Medulla oblongata (tissue), 1 donor: ENCODE data around the gene PFN3.
"Not testable (repeated sequence)": the region's sequence is repeated elsewhere in the genome, so short reads cannot be mapped to it uniquely, and the experiment has no call there.

Source experiments
- DNase-seq: peaks from one replicate; pipeline ENCODE4 v3.0.0-alpha.2; 2015; ENCODE audit errors: extremely low spot score

The PFN3 gene

GRCh38 chr5:177361418-177362291 lies 38.8 kb downstream of the PFN3 start:
- no peak for DNase-seq

- DNase-seq, result not testable (repeated sequence)
Observed at GRCh38 chr5:177360740-177361139, 39.7 kb downstream of the PFN3 start.

DNA sequence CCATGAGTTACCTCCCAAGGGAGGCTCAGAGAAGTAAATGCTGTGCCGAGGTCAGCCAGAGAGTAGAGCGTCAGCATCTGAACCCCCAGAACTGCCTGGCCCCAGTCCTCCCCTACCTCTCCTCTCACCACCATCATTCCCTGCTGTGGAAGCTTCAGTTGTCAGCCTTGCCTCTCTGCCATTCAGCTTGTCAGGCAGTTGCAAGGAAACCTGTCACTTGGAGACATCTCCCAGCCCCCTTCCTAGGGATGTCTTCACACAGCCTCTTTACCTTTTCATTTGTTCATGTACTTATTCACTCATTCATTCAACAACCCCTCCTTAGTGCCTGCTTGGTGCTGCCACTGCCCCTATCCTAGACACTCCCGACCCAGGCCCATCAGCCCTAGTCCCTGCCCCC lies 40.6 kb downstream of the PFN3 start:
- no peak for DNase-seq

- DNase-seq, result no peak
Observed at GRCh38 chr5:177359451-177359851, 41.0 kb downstream of the PFN3 start.

DNA sequence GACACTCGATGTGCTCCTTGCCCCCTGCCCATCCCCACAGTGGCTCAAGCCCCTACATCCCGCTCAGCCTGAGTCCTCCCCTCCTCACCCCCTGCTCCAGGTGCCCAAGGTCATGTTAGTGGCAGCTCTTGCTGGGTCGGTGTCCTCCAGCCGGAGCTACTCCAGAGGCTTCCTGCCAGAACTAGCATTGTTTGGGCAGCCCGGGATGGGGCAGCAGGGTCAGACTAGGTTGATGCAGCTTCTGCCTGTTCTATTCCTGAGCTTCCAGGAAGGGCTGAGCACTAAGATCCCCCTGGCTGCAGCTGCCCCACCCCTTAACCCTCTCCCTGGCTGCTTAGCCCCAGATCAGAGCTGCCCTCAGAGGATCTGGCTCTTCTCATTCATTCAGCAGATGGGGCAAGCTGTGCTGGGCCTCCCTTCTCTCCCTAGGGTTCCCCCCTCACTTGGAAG lies 42.1 kb downstream of the PFN3 start:
- DNase-seq, result no peak

DNA sequence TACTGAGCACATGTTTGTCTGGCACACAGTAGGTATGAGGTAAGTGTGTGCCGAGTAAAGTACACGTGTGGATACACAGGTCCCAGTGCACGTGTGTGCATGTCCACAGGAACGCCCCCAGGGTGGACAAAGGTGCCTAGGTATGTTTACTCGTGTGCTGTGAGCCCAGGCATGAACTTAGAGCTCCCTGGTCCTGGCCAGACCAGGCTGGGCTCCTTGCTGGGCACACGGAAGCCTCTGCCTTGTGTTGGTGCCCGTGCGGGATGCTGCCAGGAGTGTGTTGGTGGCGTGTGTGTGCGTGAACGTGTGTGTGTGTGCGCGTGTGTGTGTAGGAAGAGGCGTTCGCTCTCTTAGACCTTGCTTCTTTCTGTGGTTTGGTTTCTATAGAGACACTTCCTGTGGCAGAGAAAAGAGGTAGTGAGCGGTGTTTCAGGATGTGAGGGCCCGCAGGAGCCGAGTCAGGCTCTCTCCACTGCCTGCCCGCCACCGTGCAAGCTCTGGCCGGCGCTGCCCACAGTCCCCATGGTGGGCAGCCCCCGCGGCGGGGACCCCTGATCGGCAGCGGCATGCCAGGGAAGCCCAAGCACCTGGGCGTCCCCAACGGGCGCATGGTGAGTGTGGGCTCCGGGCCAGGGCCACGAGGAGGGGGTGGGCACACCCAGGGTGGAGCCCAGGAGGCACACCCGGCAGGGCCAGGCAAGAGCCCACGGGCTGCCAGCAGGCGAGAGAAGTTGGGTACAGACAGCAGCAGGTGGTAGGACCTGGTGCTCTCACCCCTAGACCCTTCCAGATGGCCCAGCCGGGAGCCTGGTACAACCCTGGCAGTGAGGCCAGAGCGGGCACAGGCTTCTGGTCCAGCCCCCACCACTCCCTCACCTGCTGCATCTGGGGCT lies 42.8 kb downstream of the PFN3 start, which contains the start of gene RGS14:
Gene RGS14, plus strand, starts transcription at position 466 of the 893 bp plus-strand sequence. Its CDS starts 101 bp downstream, at position 567.
- DNase-seq, result peak; percentile 65

- no peak for DNase-seq
Observed at GRCh38 chr5:177357146-177357458, 43.4 kb downstream of the PFN3 start.

DNA sequence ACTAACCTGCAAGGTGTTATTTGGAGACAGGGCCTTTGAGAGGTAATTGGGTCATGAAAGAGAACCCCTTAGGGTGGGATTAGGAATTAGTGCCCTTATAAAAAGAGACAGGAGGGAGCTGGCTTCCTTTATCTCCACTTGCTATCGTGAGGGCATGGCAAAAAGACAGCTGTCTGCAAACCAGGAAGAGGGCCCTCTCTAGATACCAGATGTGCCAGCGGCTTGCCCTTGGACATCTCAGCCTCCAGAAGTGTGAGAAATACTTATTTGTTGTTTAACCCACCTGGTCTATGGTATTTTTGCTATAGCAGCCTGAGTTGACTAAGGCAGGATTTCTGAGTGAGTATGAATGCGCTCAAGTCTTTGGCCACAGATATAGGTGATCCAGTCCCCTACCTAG lies 43.7 kb downstream of the PFN3 start:
- no peak for DNase-seq

DNA sequence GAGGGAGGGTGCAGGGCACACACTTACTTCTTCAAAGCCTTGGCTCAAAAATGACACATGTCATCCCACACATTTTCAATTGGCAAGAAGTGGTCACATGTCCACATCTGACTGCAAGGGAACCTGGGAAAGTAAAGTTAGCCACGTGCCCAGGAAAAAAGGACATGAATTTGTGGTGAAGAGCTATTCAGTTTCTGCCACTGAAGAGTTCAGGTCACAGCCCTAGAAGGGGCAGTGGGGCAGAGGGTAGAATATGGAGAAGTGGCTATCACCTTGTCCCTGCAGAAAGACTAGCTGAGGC lies 44.6 kb downstream of the PFN3 start:
- DNase-seq, result no peak

DNA sequence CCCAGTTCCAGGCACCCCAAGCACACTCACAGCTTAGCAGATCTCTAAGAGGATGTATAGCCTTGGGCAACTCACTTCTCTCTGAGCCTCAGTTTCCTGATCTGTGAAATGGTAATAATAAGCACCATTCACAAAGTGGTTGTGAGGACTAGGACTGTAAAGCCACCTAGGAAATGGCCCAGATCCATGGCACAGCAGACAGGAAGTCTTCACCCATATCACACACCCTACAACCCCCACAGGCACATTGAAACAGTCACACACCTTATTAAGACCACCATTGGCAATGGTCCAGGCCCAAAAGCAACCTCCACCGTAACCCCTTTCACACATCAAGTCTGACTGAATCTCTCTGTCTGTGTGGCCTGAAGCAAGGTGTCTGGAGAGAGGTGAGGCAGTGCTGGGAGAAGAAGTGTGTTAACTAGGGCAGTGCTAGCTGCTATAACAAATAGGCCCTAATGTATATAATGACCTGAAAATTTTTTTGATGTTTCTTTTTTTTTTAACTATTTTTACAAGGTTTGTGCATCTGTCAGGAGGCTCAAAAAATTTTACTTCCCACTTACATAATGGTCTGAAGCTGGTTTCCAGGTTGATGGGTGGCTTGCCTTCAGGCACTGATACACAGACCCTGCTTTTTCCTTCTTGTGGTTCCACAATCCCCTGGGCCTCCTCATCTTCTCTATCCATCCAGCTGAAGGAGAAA lies 45.1 kb downstream of the PFN3 start:
- DNase-seq, result no peak

GRCh38 chr5:177354711-177355110 lies 45.8 kb downstream of the PFN3 start:
- no peak for DNase-seq

DNA sequence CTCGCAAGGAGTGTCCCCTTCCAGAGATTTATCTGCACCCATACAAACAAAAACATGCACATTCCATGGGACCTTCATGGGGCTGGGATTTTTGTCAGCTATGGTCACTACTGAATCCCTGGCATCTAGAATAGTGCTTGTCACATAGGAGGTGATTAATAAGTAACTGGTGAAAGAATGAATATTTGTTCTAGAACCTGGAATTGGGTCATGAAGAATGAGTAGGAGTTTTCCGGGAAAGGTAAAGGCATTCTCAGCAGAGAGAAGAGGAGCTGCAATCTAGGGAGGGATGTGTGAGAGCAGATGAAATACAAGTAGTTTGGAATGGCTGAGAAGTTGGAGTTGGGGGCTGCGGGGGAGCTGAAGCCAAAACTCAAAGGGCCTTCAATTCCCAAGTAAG lies 46.2 kb downstream of the PFN3 start:
- DNase-seq, result no peak

DNA sequence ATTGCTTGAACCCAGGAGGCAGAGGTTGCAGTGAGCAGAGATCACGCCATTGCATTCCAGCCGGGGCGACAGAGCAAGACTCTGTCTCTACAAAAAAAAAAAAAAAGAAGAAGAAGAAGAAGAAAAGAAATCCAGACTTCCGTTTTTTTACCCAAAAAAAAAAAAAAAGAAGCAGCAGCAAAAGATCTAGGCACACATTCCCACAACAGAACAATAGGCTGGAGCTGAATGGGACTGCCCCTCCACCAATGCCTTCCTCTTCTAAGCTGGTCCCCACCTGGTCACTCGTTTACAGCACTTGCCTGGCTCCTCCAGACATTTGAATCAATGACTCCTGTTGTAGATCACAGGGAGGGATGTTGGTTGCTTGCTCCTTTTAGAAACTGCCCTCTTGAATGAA lies 47.4 kb downstream of the PFN3 start:
- no peak for DNase-seq

DNA sequence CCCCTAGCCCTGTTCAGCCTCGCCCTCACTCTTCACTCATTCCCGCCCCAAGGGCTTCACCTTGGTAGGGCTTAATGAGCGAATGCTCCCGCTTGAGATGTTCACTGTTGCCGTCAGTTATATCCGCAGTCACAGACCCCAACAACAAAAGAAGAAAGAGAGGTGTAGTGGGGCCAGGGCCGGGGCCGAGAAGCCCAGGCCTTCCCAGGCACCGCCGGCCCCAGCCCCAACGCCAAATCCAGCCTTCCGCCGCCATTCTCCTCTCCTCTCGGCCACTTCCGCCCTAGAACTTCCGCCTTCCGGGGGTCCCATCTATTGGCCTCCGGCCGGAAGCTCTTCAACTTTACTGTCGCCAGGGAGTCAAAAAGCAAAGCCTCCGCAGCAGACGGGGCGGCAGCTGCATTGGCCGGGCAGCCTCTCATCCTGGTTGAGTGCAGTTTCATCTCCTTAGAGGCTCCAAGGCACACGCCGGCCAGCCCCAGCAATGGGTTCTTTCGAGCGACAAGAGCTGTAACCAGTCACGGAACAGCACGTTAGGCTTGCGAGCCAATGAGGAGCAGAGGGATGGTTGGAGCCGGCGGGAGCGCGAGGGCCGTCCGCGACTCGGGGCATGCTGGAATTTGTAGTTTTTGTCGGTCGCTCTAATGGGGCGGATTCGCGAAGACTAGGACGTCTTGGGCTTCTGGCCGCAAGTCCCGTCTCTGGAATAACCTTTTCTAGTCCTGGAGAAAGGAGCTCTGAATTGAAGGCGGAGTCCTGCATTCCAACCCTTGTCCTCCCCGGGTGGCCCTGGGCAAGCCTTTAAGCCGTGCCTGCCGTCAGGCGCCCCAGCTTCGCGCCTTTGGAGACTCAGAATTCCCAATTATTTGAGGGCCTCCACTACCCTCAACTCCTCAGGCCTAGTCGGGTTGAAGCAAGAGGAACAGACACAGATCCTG lies 48.8 kb downstream of the PFN3 start, which contains the start of gene LMAN2:
Gene LMAN2, minus strand, starts transcription at position 277 of the 938 bp plus-strand sequence. Its CDS starts 21 bp downstream, at position 256.
- DNase-seq, result peak; percentile 98

DNA sequence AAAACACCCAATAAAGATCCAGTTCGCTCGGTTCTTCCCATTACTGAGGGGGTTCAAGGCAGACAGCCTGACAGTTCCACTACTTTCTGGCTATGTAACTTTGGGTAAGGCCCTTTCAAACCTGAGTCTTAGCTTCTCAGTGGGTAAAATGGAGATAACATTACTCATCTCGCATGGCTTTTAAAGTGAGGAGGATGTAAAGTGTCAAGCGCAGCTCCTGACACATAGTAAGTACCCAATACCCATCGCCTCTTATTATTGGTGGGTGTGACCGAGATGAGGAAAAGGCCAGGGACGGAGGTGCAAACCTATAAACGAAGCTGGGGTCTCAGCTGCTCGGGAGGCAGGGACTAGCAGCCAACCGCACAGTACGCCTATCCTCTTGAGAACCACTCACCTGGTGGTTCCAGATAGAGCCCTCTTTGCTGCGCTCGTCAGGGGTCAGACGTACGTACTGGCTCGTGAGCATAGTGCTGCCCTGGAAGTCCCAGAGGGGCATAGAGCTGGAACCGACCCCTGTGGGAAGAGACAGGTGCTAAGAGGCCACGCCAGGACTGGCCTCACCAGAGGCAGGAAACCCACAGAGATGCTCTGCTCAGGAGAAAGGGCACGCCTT lies 49.6 kb downstream of the PFN3 start:
- no peak for DNase-seq
